Body of pancreas (tissue), 4 donors: ENCODE data around the gene LAMA5.

Source experiments
- POLR2A ChIP-seq, 3 donors: fragments of 450-650 bp; IDR thresholded peaks; one replicate each; pipeline ENCODE4 v1.6.1; 2016; ENCODE audit warnings: antibody characterized with exemption in 3 of 3, mild to moderate bottlenecking in 2 of 3
- TF ChIP-seq, protein P1 (sequence below), 7 experiments: fragments of 450-650 bp in 4 of 7; fragments of 200-600 bp in 3 of 7; sonication (generic) in 3 of 7; IDR thresholded peaks; one replicate each; pipeline ENCODE4 v1.5.1; 2016 to 2019; ENCODE audit warnings: antibody characterized with exemption in 7 of 7

- TF ChIP-seq, protein P1, sequence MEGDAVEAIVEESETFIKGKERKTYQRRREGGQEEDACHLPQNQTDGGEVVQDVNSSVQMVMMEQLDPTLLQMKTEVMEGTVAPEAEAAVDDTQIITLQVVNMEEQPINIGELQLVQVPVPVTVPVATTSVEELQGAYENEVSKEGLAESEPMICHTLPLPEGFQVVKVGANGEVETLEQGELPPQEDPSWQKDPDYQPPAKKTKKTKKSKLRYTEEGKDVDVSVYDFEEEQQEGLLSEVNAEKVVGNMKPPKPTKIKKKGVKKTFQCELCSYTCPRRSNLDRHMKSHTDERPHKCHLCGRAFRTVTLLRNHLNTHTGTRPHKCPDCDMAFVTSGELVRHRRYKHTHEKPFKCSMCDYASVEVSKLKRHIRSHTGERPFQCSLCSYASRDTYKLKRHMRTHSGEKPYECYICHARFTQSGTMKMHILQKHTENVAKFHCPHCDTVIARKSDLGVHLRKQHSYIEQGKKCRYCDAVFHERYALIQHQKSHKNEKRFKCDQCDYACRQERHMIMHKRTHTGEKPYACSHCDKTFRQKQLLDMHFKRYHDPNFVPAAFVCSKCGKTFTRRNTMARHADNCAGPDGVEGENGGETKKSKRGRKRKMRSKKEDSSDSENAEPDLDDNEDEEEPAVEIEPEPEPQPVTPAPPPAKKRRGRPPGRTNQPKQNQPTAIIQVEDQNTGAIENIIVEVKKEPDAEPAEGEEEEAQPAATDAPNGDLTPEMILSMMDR (IDR thresholded peaks at IDR 0.05), result no peak
- no peak for TF ChIP-seq POLR2A (IDR thresholded peaks at IDR 0.05)
Measured at GRCh38 chr20:62357681-62358080, 9.4 kb downstream of the LAMA5 start.
